Breast epithelium (tissue), 4 donors: Measurements from ENCODE around the gene PRR20G. TPM values are rescaled to one million over a fixed set of nuclear protein-coding genes. Genes with fewer than 3 reads are reported as not detected.

Experiments
- DNase-seq, 2 donors: peaks; one replicate each; pipeline ENCODE4 v3.0.0-alpha.2; 2019; ENCODE audit warnings: low spot score in 2 of 2
- H3K27ac ChIP-seq, 2 donors: fragments of 200-600 bp; sonication (generic) in 1 of 2; one replicate each; pipeline ENCODE4 v1.5.1; 2016 to 2019; ENCODE audit warnings: mild to moderate bottlenecking in 1 of 2
- H3K27me3 ChIP-seq, 2 donors: fragments of 200-600 bp; sonication (generic) in 1 of 2; one replicate each; pipeline versions ENCODE4 v1.5.1 to v1.6.0; 2017 to 2019; ENCODE audit warnings: control low read depth in 1 of 2, mild to moderate bottlenecking in 1 of 2
- H3K36me3 ChIP-seq: fragments of 200-600 bp; one replicate; pipeline ENCODE4 v1.5.1; 2019
- H3K4me1 ChIP-seq, 2 donors: fragments of 200-600 bp; sonication (generic); one replicate each; pipeline ENCODE4 v1.5.1; 2016 to 2019; ENCODE audit warnings: control low read depth in 1 of 2
- H3K4me3 ChIP-seq, 3 donors: fragments of 200-600 bp; sonication (generic); 1 replicate in 2 of 3; 2 replicates in 1 of 3; pipeline ENCODE4 v1.5.1; 2016 to 2019; ENCODE audit warnings: mild to moderate bottlenecking in 3 of 3, moderate library complexity in 2 of 3
- H3K9me3 ChIP-seq, 2 donors: fragments of 200-600 bp; sonication (generic) in 1 of 2; one replicate each; pipeline ENCODE4 v1.5.1; 2016 to 2019; ENCODE audit warnings: control low read depth in 1 of 2
- CTCF ChIP-seq, 3 donors: fragments of 450-650 bp; IDR thresholded peaks; one replicate each; pipeline ENCODE4 v1.5.1; 2016 to 2017; ENCODE audit warnings: antibody characterized with exemption in 3 of 3, mild to moderate bottlenecking in 3 of 3, moderate library complexity in 3 of 3
- POLR2A ChIP-seq: fragments of 450-650 bp; IDR thresholded peaks from one replicate; pipeline ENCODE4 v1.6.1; 2016; ENCODE audit warnings: antibody characterized with exemption, mild to moderate bottlenecking, moderate library complexity
- POLR2AphosphoS5 ChIP-seq, 3 donors: sonication (generic); formaldehyde crosslinking; IDR thresholded peaks; one replicate each; pipeline ENCODE4 v1.6.1; 2017; ENCODE audit warnings: antibody characterized with exemption in 3 of 3
- intact Hi-C: fragments of 100-400 bp; cut with DNase I; formaldehyde crosslinking; loops from one replicate; pipeline ENCODE4 v1.15.1; 2023; ENCODE audit warnings: low total_unique reads
- total RNA-seq, 3 donors: library from RNA; depleted of rRNA; stranded (reverse); fragments of >200 nt; gene quantifications; one replicate each; pipeline ENCODE4 v1.1.0, GENCODE V29; 2016

PRR20G gene
- total RNA-seq, 3 donors from 2014 or later: not detected

GRCh38 chr3:127275287-127275781 is 12.5 kb downstream of the PRR20G start:
- Histone ChIP-seq H3K4me3 (peak overlapping the region in 1 of 3 donors; percentile 7), H3K27ac (peak overlapping the region; percentile 77 to 84), H3K4me1 (peaks cover 3 to 14% of the 10 kb centered on the region in 2 donors), H3K9me3 (peaks cover 0 to 4% of the 10 kb centered on the region in 2 donors), H3K27me3 (no peaks in the 10 kb centered on the region), H3K36me3 (no peaks in the 10 kb centered on the region)
- intact Hi-C loops: loop anchor here (1.0 kb wide), 1 partner anchor 17 kb away; no protein-coding TSS in a partner anchor
- DNase-seq: peak in 1 of 2 donors; percentile 90
- TF ChIP-seq POLR2A: no peak
- peak in 1 of 3 donors; percentile 72 for TF ChIP-seq POLR2AphosphoS5 (IDR thresholded peaks at IDR 0.05)
- TF ChIP-seq CTCF (IDR thresholded peaks at IDR 0.05): no peak

- intact Hi-C loops: no loop called here
- no peak for DNase-seq
- Histone ChIP-seq H3K9me3 (peaks cover 0 to 4% of the 10 kb centered on the region in 2 donors), H3K27ac (peak overlapping the region; percentile 77 to 84), H3K27me3 (no peaks in the 10 kb centered on the region), H3K36me3 (no peaks in the 10 kb centered on the region), H3K4me1 (peaks cover 3 to 14% of the 10 kb centered on the region in 2 donors), H3K4me3 (no peak overlapping the region)
- TF ChIP-seq POLR2A (no peak), POLR2AphosphoS5 (IDR thresholded peaks at IDR 0.05) (no peak), CTCF (IDR thresholded peaks at IDR 0.05) (no peak)
These were observed 13.6 kb downstream of the PRR20G start for GRCh38 chr3:127274200-127274760.

GRCh38 chr3:127273206-127273605 is 14.6 kb downstream of the PRR20G start:
- no peaks in the 10 kb centered on the region for H3K27me3 ChIP-seq
- TF ChIP-seq POLR2AphosphoS5 (IDR thresholded peaks at IDR 0.05): no peak
- TF ChIP-seq CTCF (IDR thresholded peaks at IDR 0.05): no peak
- TF ChIP-seq POLR2A: no peak
- no peak overlapping the region for H3K4me3 ChIP-seq
- peaks cover 3 to 14% of the 10 kb centered on the region in 2 donors for H3K4me1 ChIP-seq
- H3K9me3 ChIP-seq: peaks cover 0 to 10% of the 10 kb centered on the region in 2 donors
- no peaks in the 10 kb centered on the region for H3K36me3 ChIP-seq
- H3K27ac ChIP-seq: no peak overlapping the region
- intact Hi-C loops: no loop called here
- no peak for DNase-seq

- Histone ChIP-seq H3K27ac (no peak overlapping the region), H3K4me1 (peaks cover 0 to 3% of the 10 kb centered on the region in 2 donors), H3K9me3 (peaks cover 0 to 5% of the 10 kb centered on the region in 2 donors), H3K27me3 (no peaks in the 10 kb centered on the region), H3K4me3 (no peak overlapping the region), H3K36me3 (no peaks in the 10 kb centered on the region)
- TF ChIP-seq POLR2A (no peak), CTCF (IDR thresholded peaks at IDR 0.05) (no peak), POLR2AphosphoS5 (IDR thresholded peaks at IDR 0.05) (no peak)
- no peak for DNase-seq
- intact Hi-C loops: no loop called here
These were observed 21.7 kb downstream of the PRR20G start for GRCh38 chr3:127266186-127266585.

GRCh38 chr3:127265581-127265981 is 22.3 kb downstream of the PRR20G start:
- intact Hi-C loops: no loop called here
- Histone ChIP-seq H3K27ac (no peak overlapping the region), H3K4me1 (peaks cover 0 to 3% of the 10 kb centered on the region in 2 donors), H3K4me3 (no peak overlapping the region), H3K9me3 (peaks cover 0 to 5% of the 10 kb centered on the region in 2 donors), H3K27me3 (no peaks in the 10 kb centered on the region), H3K36me3 (no peaks in the 10 kb centered on the region)
- TF ChIP-seq CTCF (IDR thresholded peaks at IDR 0.05) (no peak), POLR2AphosphoS5 (IDR thresholded peaks at IDR 0.05) (no peak), POLR2A (no peak)
- no peak for DNase-seq
